ENCODE measurements around the gene ASPG. TPM values are rescaled to one million over a fixed set of nuclear protein-coding genes. Genes with fewer than 3 reads are reported as not detected.

ASPG gene
- total RNA-seq, 6 donors from 2014 or later = 5.2 to 14.7 (median 12.5) TPM; not detected in 1

GRCh38 chr14:104119488-104120251 is 34.2 kb downstream of the ASPG start:
- no peak overlapping the region for H3K27ac ChIP-seq
- H3K36me3 ChIP-seq = no peaks in the 10 kb centered on the region
- ATAC-seq (ENCODE audit: low FRiP score in 2 of 2) (no peak), DNase-seq (peak in 1 of 2 donors; percentile 60)
- TF ChIP-seq, protein P1, sequence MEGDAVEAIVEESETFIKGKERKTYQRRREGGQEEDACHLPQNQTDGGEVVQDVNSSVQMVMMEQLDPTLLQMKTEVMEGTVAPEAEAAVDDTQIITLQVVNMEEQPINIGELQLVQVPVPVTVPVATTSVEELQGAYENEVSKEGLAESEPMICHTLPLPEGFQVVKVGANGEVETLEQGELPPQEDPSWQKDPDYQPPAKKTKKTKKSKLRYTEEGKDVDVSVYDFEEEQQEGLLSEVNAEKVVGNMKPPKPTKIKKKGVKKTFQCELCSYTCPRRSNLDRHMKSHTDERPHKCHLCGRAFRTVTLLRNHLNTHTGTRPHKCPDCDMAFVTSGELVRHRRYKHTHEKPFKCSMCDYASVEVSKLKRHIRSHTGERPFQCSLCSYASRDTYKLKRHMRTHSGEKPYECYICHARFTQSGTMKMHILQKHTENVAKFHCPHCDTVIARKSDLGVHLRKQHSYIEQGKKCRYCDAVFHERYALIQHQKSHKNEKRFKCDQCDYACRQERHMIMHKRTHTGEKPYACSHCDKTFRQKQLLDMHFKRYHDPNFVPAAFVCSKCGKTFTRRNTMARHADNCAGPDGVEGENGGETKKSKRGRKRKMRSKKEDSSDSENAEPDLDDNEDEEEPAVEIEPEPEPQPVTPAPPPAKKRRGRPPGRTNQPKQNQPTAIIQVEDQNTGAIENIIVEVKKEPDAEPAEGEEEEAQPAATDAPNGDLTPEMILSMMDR (IDR thresholded peaks at IDR 0.05) = no peak
- no peak for TF ChIP-seq POLR2AphosphoS5 (IDR thresholded peaks at IDR 0.05)
- TF ChIP-seq POLR2A (IDR thresholded peaks at IDR 0.05) = no peak
- no peak for TF ChIP-seq EP300 (IDR thresholded peaks at IDR 0.05)
- H3K4me1 ChIP-seq = peaks cover 12 to 26% (median 16%) of the 10 kb centered on the region in 4 donors
- peaks cover 0 to 14% (median 9%) of the 10 kb centered on the region in 4 donors for H3K9me3 ChIP-seq
- no peak overlapping the region for H3K4me3 ChIP-seq
- 35 to 72% methylated on average over 4 to 18 of the region's 18 CpGs for WGBS, 2 donors
- H3K27me3 ChIP-seq = peaks cover 0 to 21% (median 12%) of the 10 kb centered on the region in 4 donors

DNA sequence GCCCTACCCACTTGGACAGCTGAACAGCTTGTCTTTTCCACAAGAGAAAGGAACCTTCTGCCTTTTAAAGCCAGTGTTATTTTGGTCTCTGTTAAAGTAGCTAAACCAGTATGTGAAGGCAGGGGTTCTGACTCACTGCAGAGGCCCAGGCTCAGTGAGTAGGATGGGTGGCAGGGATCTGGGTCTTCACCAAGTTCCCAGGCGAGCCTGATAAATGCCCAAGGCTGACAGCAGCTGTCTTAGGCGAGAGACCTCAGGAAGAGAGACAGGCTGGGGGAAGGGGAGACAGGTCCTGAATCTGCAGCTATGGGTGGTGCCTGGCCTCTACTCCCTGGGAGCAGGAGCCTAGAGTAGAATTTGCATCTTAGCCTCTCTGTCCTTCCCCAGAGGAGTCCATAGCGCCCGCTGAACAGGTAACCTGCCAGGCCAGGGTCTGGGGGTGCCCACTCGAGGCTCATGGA is 34.8 kb downstream of the ASPG start:
- TF ChIP-seq, protein P1 (IDR thresholded peaks at IDR 0.05) = no peak
- TF ChIP-seq POLR2A (IDR thresholded peaks at IDR 0.05) = no peak
- TF ChIP-seq EP300 (IDR thresholded peaks at IDR 0.05) = no peak
- no peak for TF ChIP-seq POLR2AphosphoS5 (IDR thresholded peaks at IDR 0.05)
- DNase-seq = no peak

DNA sequence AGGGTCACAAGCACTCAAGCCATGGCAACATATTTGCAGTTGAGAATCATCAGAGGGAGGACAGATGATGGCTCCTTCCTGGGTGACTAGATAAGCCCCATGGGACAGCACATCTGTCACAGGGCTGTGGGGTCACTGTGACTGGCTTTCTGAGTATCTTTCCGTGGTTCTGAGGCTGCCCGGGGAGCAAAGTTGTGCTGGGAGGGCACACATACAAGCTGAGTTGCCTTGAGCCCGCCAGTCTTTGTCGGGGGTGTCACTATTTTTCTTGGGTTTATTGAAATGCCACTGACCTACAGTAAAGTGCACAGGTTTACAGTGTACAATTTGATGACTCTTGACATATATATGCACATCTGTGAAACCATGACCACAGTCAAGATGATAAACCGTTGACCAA is 35.6 kb downstream of the ASPG start:
- Histone ChIP-seq H3K27ac (no peak overlapping the region), H3K36me3 (no peaks in the 10 kb centered on the region), H3K4me3 (no peak overlapping the region), H3K27me3 (peaks cover 0 to 21% (median 12%) of the 10 kb centered on the region in 4 donors), H3K9me3 (peaks cover 0 to 21% (median 9%) of the 10 kb centered on the region in 4 donors), H3K4me1 (peaks cover 11 to 22% (median 13%) of the 10 kb centered on the region in 4 donors)
- no peak for ATAC-seq (ENCODE audit: low FRiP score in 2 of 2)
- TF ChIP-seq EP300 (IDR thresholded peaks at IDR 0.05) = no peak
- TF ChIP-seq, protein P1 (IDR thresholded peaks at IDR 0.05) = no peak
- no peak for TF ChIP-seq POLR2A (IDR thresholded peaks at IDR 0.05)
- TF ChIP-seq POLR2AphosphoS5 (IDR thresholded peaks at IDR 0.05) = no peak
- no peak for DNase-seq
- 72 to 79% methylated on average over 3 to 5 of the region's 5 CpGs for WGBS, 2 donors

More for the DNA sequence above, 34.8 kb downstream of the ASPG start:
- Histone ChIP-seq H3K4me3 (no peak overlapping the region), H3K36me3 (no peaks in the 10 kb centered on the region), H3K4me1 (peaks cover 12 to 26% (median 16%) of the 10 kb centered on the region in 4 donors), H3K9me3 (peaks cover 0 to 20% (median 9%) of the 10 kb centered on the region in 4 donors), H3K27me3 (peaks cover 0 to 21% (median 12%) of the 10 kb centered on the region in 4 donors), H3K27ac (no peak overlapping the region)
- 79 to 85% methylated on average over 2 to 5 of the region's 5 CpGs for WGBS, 2 donors
- ATAC-seq (ENCODE audit: low FRiP score in 2 of 2) = no peak

- 89 to 98% methylated on average over 1 of the region's 1 CpG for WGBS, 2 donors
- H3K27me3 ChIP-seq = peaks cover 0 to 4% (median 0%) of the 10 kb centered on the region in 4 donors
- no peaks in the 10 kb centered on the region for H3K4me1 ChIP-seq
- no peak overlapping the region for H3K27ac ChIP-seq
- ATAC-seq (ENCODE audit: low FRiP score in 2 of 2) (no peak), DNase-seq (no peak)
- H3K9me3 ChIP-seq = peaks cover 0 to 22% (median 9%) of the 10 kb centered on the region in 4 donors
- no peak overlapping the region for H3K4me3 ChIP-seq
- no peaks in the 10 kb centered on the region for H3K36me3 ChIP-seq
- no peak for TF ChIP-seq EP300 (IDR thresholded peaks at IDR 0.05)
- no peak for TF ChIP-seq POLR2AphosphoS5 (IDR thresholded peaks at IDR 0.05)
- no peak for TF ChIP-seq POLR2A (IDR thresholded peaks at IDR 0.05)
- TF ChIP-seq, protein P1 (IDR thresholded peaks at IDR 0.05) = no peak
Measured at GRCh38 chr14:104123879-104124278, 38.4 kb downstream of the ASPG start.

Data from upper lobe of left lung (tissue), 6 donors.